Panc1 (cell line): Measurements from ENCODE around the gene ENPP3. TPM values are rescaled to one million over a fixed set of nuclear protein-coding genes. Genes with fewer than 3 reads are reported as not detected.
A peak's percentile ranks its signal among the peaks of the same experiment; 100 is the strongest.

Experiments
- ATAC-seq: fragments of 200-7000 bp; cut with Tn5 transposase; 2 replicates; pipeline ENCODE4 v1.9.1; 2020; ENCODE audit warnings: mild to moderate bottlenecking, moderate library complexity
- BruUV-seq: library from RNA; stranded (reverse); fragments of 400-500 nt; replicated peaks from 2 replicates; lab custom pipeline; 2021; lab: Mats Ljungman, UMichigan
- CTCF ChIA-PET: fragments of 300-600 bp; sonication (Branson Sonifier 250); formaldehyde crosslinking; loops from one replicate; lab custom pipeline; 2022; ENCODE audit warnings: antibody characterized with exemption; lab: Charles Lee
- POLR2A ChIA-PET: fragments of 300-600 bp; sonication (Branson Sonifier 250); formaldehyde crosslinking; loops from one replicate; lab custom pipeline; 2022; ENCODE audit warnings: antibody characterized with exemption; lab: Charles Lee
- DNase-seq: peaks from one replicate; pipeline ENCODE4 v3.0.0-alpha.2; 2010; ENCODE audit warnings: low read depth, low spot score
- H3K27ac ChIP-seq: 2 replicates; pipeline ENCODE4 v1.5.1; 2011; ENCODE audit warnings: mild to moderate bottlenecking, low read length, inconsistent platforms
- H3K27me3 ChIP-seq: fragments of 200-500 bp; sonication (Bioruptor generic); 2 replicates; pipeline ENCODE4 v1.6.0; 2014; ENCODE audit warnings: low read length, inconsistent platforms; ENCODE audit not compliant: control insufficient read depth, insufficient read depth
- H3K36me3 ChIP-seq: fragments of 200-500 bp; sonication (Bioruptor generic); 2 replicates; pipeline ENCODE4 v1.5.1; 2014; ENCODE audit warnings: inconsistent platforms, mild to moderate bottlenecking, low read length, moderate library complexity; ENCODE audit not compliant: control insufficient read depth, insufficient read depth
- H3K4me1 ChIP-seq: 2 replicates; pipeline ENCODE4 v1.5.1; 2011; ENCODE audit warnings: inconsistent platforms, mild to moderate bottlenecking, low read length, moderate library complexity; ENCODE audit not compliant: control insufficient read depth, insufficient read depth
- H3K4me3 ChIP-seq, 2 experiments: 2 replicates each; pipeline ENCODE4 v1.5.1; 2011 to 2012; ENCODE audit warnings: low read depth in 2 of 2, low read length in 2 of 2, mild to moderate bottlenecking in 2 of 2, inconsistent platforms in 1 of 2, moderate library complexity in 1 of 2
- H3K9me3 ChIP-seq: fragments of 200-500 bp; sonication (Bioruptor generic); 2 replicates; pipeline ENCODE4 v1.5.1; 2014; ENCODE audit warnings: low read depth, mild to moderate bottlenecking, inconsistent platforms, low read length, moderate library complexity; ENCODE audit not compliant: control insufficient read depth, insufficient read depth
- CTCF ChIP-seq: fragments of 450-650 bp; IDR thresholded peaks from 2 replicates; pipeline ENCODE4 v1.5.1; 2017; ENCODE audit warnings: mild to moderate bottlenecking
- POLR2AphosphoS5 ChIP-seq: IDR thresholded peaks from 2 replicates; pipeline ENCODE4 v1.6.1; 2012; ENCODE audit warnings: mild to moderate bottlenecking, low read depth, low read length, moderate library complexity
- REST ChIP-seq, 2 experiments: IDR thresholded peaks; 2 replicates each; pipeline ENCODE4 v1.6.1; 2011 to 2012; ENCODE audit warnings: low read depth in 2 of 2, control low read depth in 1 of 2, low read length in 1 of 2, mild to moderate bottlenecking in 1 of 2, moderate library complexity in 1 of 2; ENCODE audit not compliant: insufficient read depth in 1 of 2
- SIN3A ChIP-seq: IDR thresholded peaks from 2 replicates; pipeline ENCODE4 v1.6.1; 2012; ENCODE audit warnings: low read depth, mild to moderate bottlenecking, low read length, moderate library complexity, borderline replicate concordance; ENCODE audit not compliant: insufficient read depth
- TCF7L2 ChIP-seq: IDR thresholded peaks from 2 replicates; pipeline ENCODE4 v1.6.1; 2011; ENCODE audit warnings: mild to moderate bottlenecking, low read depth, low read length, inconsistent platforms
- in situ Hi-C: cut with HindIII; loops from 2 replicates; pipeline ENCODE4 v1.10.0; 2016; ENCODE audit warnings: low sequenced_read_pairs, low pct_unique_long_range_greater_than_20kb
- intact Hi-C: fragments of 100-400 bp; cut with micrococcal nuclease; formaldehyde crosslinking; loops from one replicate; pipeline ENCODE4 v1.10.0; 2022; ENCODE audit not compliant: unreplicated experiment
- total RNA-seq: library from RNA; stranded (reverse); gene quantifications from one replicate; pipeline ENCODE4 v1.2.1, GENCODE V29; 2021; ENCODE audit not compliant: unreplicated experiment

ENPP3 gene
- total RNA-seq, 1 experiment from 2014 or later, result not detected

GRCh38 chr6:131791476-131791875 lies 154.4 kb downstream of the ENPP3 start:
- BruUV-seq, result no TSS peak
- ATAC-seq, result no peak
- Histone ChIP-seq H3K4me3 (no peak overlapping the region), H3K36me3 (no peaks in the 10 kb centered on the region), H3K9me3 (no peaks in the 10 kb centered on the region), H3K27ac (no peak overlapping the region), H3K27me3 (no peaks in the 10 kb centered on the region), H3K4me1 (no peaks in the 10 kb centered on the region)
- ChIA-PET POLR2A (no interaction called here), CTCF (interaction anchor here (0.6 kb wide), 1 partner anchor 126 kb away, joined by 5 read pairs; no protein-coding TSS in a partner anchor)
- intact Hi-C loops (no loop called here), in situ Hi-C loops (no loop called here)
- DNase-seq, result no peak
- TF ChIP-seq TCF7L2, result no peak
- TF ChIP-seq REST (IDR thresholded peaks at IDR 0.05; ENCODE audit: insufficient read depth in 1 of 2, low read depth in 2 of 2, low read length in 1 of 2), result no peak
- TF ChIP-seq CTCF, result no peak
- no peak for TF ChIP-seq POLR2AphosphoS5
- no peak for TF ChIP-seq SIN3A

DNA sequence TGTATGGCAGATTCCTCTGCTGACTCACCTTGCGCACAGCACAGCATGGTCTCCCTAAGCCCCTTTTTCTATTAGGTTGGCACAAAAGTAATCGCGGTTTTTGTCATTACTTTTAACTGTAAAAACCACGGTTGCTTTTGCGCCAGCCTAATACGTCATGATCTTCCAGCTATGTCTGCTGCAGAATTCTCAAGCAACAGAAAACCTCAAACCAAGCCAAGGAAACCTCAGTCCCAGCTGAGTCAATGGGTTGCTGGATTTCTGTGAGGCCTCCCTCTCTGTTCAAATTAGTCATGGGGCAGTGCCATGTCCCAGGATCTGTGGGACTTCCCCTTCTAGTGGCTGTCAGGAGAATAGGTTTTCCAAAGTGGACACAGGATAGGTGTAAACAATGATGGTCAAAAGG lies 155.0 kb downstream of the ENPP3 start:
- BruUV-seq, result no TSS peak
- Histone ChIP-seq H3K27ac (no peak overlapping the region), H3K4me1 (no peaks in the 10 kb centered on the region), H3K9me3 (no peaks in the 10 kb centered on the region), H3K27me3 (no peaks in the 10 kb centered on the region), H3K4me3 (no peak overlapping the region), H3K36me3 (no peaks in the 10 kb centered on the region)
- DNase-seq (no peak), ATAC-seq (no peak)
- in situ Hi-C loops, result no loop called here
- intact Hi-C loops, result no loop called here
- POLR2A ChIA-PET, result no interaction called here
- TF ChIP-seq SIN3A (no peak), CTCF (peak; percentile 26; the same call in 1 of the 2 replicates)
- CTCF ChIA-PET, result no interaction called here
